ENCODE measurements around the gene RMRP. TPM values are rescaled to one million over a fixed set of nuclear protein-coding genes. Genes with fewer than 3 reads are reported as not detected.

RMRP gene
- total RNA-seq, 1 experiment from 2014 or later = 39,221 TPM

DNA sequence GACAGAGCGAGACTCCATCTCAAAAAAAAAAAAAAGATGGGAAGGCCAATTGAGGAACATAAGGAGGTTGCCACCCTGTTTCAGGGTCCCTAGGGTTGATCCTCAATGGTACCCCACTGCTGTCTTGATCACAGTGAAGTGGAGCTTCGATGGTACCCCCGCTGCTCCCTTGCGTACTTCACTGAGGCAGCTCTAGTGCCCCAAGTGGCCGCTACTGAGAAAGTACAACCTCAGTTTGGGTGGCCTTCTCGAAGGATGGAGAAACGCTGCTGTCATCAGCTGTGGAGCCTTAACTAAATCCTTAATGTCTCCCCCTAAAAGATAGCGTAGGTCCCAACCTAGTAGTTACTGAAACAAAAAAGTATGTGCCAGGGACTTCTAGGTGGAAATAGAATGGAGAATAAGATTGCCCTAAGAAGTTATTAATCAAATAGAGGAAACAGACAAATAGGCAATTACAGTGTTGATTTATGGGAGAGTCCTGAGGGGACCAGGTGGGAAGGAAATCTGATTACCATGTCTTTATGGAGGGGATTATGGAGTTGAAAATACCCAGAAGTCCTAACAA is 46.5 kb downstream of the RMRP start:
- DNase-seq (ENCODE audit: low read depth) = peak; percentile 35

DNA sequence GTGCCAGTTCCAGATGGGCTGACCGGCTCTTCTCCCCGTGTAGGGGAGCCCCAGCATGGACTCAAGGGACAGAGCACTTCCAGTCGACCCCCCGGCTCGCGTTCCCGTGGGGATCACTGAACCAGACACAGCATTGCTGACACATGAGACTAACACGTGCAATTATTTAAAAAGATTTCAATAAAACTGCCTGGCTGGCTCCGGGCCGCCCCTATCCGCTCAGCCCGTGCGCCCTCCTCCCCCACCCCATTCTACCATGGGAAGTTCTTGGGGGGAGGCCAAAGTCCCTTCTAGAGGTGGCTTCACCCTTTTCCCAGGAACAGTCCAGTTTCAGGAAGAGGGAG is 48.0 kb downstream of the RMRP start:
- no peak for DNase-seq (ENCODE audit: low read depth)

DNA sequence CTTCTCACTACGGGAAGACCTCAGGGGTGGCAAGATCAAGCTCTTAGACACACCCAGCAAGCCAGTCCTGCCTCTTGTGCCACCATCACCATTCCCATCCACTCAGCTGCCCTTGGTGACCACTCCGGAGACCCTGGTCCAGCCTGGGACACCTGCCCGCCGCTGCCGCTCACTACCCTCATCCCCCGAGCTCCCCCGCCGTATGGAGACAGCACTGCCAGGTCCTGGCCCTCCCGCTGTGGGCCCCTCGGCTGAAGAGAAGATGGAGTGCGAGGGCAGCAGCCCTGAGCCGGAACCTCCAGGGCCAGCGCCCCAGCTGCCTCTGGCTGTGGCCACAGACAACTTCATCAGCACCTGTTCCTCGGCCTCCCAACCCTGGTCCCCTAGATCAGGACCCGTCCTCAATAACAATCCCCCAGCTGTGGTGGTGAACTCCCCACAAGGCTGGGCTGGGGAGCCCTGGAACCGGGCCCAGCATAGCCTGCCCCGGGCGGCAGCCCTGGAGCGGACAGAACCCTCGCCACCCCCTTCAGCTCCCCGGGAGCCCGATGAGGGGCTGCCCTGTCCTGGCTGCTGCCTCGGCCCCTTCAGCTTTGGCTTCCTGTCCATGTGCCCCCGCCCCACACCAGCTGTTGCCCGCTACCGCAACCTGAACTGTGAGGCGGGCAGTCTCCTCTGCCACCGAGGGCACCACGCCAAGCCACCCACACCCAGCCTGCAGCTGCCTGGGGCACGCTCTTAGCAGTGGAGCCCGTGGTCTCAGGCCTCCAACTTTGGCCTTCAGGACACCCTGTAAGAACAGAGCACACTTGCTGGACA is 48.6 kb downstream of the RMRP start:
- DNase-seq (ENCODE audit: low read depth) = no peak

- no peak for DNase-seq (ENCODE audit: low read depth)
Measured at GRCh38 chr9:35608221-35608620, 49.6 kb downstream of the RMRP start.

Other genes with a start within 250 kb of the RMRP start
- gene RUSC2, start 167.9 kb downstream of the RMRP start, total RNA-seq (2014; rRNA removed; shearing (Covaris generic)) = 6.4 and 7.6 TPM in 2 replicates
- 4.0 and 5.5 TPM in 2 replicates for gene TESK1, start 52.8 kb downstream of the RMRP start, total RNA-seq (2014; rRNA removed; shearing (Covaris generic))
- 0.10 and 0.12 TPM in 2 replicates for gene CD72, start 39.6 kb downstream of the RMRP start, total RNA-seq (2014; rRNA removed; shearing (Covaris generic))
- gene SIT1, start 7.1 kb downstream of the RMRP start, total RNA-seq (2014; rRNA removed; shearing (Covaris generic)) = not detected in 2 replicates
- 18.1 and 32.5 TPM in 2 replicates for gene CCDC107, start 273 bp upstream of the RMRP start, total RNA-seq (2014; rRNA removed; shearing (Covaris generic))
- 7.6 and 14.2 TPM in 2 replicates for gene ARHGEF39, start 7.2 kb upstream of the RMRP start, total RNA-seq (2014; rRNA removed; shearing (Covaris generic))
- gene CA9, start 15.9 kb upstream of the RMRP start, total RNA-seq (2014; rRNA removed; shearing (Covaris generic)) = 73.8 and 82.4 TPM in 2 replicates
- 146 and 206 TPM in 2 replicates for gene TPM2, start 31.9 kb upstream of the RMRP start, total RNA-seq (2014; rRNA removed; shearing (Covaris generic))
- gene TLN1, start 74.2 kb upstream of the RMRP start, total RNA-seq (2014; rRNA removed; shearing (Covaris generic)) = 117 and 137 TPM in 2 replicates
- 68.4 and 83.2 TPM in 2 replicates for gene CREB3, start 74.6 kb upstream of the RMRP start, total RNA-seq (2014; rRNA removed; shearing (Covaris generic))
- gene GBA2, start 91.2 kb upstream of the RMRP start, total RNA-seq (2014; rRNA removed; shearing (Covaris generic)) = 13.1 and 13.2 TPM in 2 replicates
- gene RGP1, start 91.3 kb upstream of the RMRP start, total RNA-seq (2014; rRNA removed; shearing (Covaris generic)) = 9.4 and 10.3 TPM in 2 replicates
- gene MSMP, start 96.3 kb upstream of the RMRP start, total RNA-seq (2014; rRNA removed; shearing (Covaris generic)) = not detected in 2 replicates
- gene NPR2, start 133.6 kb upstream of the RMRP start, total RNA-seq (2014; rRNA removed; shearing (Covaris generic)) = 13.3 and 14.7 TPM in 2 replicates
- 1.7 and 1.8 TPM in 2 replicates for gene SPAG8, start 154.2 kb upstream of the RMRP start, total RNA-seq (2014; rRNA removed; shearing (Covaris generic))
- gene HINT2, start 157.0 kb upstream of the RMRP start, total RNA-seq (2014; rRNA removed; shearing (Covaris generic)) = 57.7 and 63.2 TPM in 2 replicates
- gene FAM221B, start 170.7 kb upstream of the RMRP start, total RNA-seq (2014; rRNA removed; shearing (Covaris generic)) = not detected in 2 replicates
- 1.4 and 1.9 TPM in 2 replicates for gene TMEM8B, start 171.2 kb upstream of the RMRP start, total RNA-seq (2014; rRNA removed; shearing (Covaris generic))
- not detected in 2 replicates for gene OR13J1, start 212.4 kb upstream of the RMRP start, total RNA-seq (2014; rRNA removed; shearing (Covaris generic))
- gene HRCT1, start 248.2 kb upstream of the RMRP start, total RNA-seq (2014; rRNA removed; shearing (Covaris generic)) = 0.20 TPM in 1 of 2 replicates, not detected in the other